ENCODE measurements around the gene PDZD7.
"Not testable (repeated sequence)": the region's sequence is repeated elsewhere in the genome, so short reads cannot be mapped to it uniquely, and the experiment has no call there.

PDZD7 gene

GRCh38 chr10:101036726-101037125 lies 5.8 kb upstream of the PDZD7 start:
- H3K36me3 ChIP-seq, result peaks cover 43 to 60% (median 57%) of the 10 kb centered on the region in 3 donors
- intact Hi-C loops (cut with DNase I; ENCODE audit: low total_unique reads), result no loop called here

DNA sequence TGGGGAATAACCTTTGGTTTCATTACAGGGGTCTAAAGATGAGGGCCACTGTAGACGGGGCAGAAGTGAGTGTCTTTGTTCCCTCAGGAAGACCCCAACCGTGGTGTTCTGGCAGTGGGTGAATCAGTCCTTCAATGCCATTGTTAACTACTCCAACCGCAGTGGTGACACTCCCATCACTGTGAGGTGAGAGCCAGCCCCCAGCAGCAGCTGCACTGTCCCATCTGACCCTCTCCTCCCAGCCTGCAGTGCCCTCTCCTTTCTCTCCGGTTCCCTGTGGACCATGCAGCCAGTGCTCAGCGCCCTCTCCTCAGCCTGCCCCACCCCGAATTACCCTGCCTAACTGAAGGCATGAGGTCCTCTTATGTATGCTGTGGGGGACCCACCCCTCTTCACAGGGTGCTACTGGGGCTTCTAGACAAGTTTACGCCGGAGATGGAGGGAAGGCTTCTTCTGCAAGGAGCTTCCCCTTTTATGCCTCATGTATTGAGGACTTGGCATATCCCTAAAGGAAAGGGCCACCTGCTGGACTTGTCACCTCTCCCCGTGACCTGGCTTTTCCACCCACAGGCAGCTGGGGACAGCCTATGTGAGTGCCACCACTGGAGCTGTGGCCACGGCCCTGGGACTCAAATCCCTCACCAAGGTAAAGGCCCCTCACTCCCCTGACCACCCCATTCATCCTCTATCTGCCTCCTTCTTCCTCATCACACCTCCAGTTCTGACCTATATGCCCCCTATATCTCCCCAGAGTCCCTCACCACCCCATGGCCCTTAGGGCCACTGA lies 5.2 kb upstream of the PDZD7 start:
- no peaks in the 10 kb centered on the region for H3K27me3 ChIP-seq
- peaks cover 0 to 26% (median 18%) of the 10 kb centered on the region in 4 donors for H3K4me1 ChIP-seq
- no peak for DNase-seq
- intact Hi-C loops (cut with DNase I; ENCODE audit: low total_unique reads), result no loop called here
- TF ChIP-seq, protein P1, sequence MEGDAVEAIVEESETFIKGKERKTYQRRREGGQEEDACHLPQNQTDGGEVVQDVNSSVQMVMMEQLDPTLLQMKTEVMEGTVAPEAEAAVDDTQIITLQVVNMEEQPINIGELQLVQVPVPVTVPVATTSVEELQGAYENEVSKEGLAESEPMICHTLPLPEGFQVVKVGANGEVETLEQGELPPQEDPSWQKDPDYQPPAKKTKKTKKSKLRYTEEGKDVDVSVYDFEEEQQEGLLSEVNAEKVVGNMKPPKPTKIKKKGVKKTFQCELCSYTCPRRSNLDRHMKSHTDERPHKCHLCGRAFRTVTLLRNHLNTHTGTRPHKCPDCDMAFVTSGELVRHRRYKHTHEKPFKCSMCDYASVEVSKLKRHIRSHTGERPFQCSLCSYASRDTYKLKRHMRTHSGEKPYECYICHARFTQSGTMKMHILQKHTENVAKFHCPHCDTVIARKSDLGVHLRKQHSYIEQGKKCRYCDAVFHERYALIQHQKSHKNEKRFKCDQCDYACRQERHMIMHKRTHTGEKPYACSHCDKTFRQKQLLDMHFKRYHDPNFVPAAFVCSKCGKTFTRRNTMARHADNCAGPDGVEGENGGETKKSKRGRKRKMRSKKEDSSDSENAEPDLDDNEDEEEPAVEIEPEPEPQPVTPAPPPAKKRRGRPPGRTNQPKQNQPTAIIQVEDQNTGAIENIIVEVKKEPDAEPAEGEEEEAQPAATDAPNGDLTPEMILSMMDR (IDR thresholded peaks at IDR 0.05), result no peak
- H3K4me3 ChIP-seq, result no peak overlapping the region
- H3K9me3 ChIP-seq, result no peaks in the 10 kb centered on the region
- H3K27ac ChIP-seq, result no peak overlapping the region
- H3K36me3 ChIP-seq, result peaks cover 43 to 60% (median 57%) of the 10 kb centered on the region in 3 donors

More at GRCh38 chr10:101036726-101037125, 5.8 kb upstream of the PDZD7 start:
- TF ChIP-seq, protein P1 (IDR thresholded peaks at IDR 0.05), result no peak
- H3K27me3 ChIP-seq, result no peaks in the 10 kb centered on the region
- peaks cover 0 to 31% (median 22%) of the 10 kb centered on the region in 4 donors for H3K4me1 ChIP-seq
- no peak overlapping the region for H3K27ac ChIP-seq
- no peak for DNase-seq
- no peak overlapping the region for H3K4me3 ChIP-seq
- no peaks in the 10 kb centered on the region for H3K9me3 ChIP-seq

GRCh38 chr10:101035314-101035713 lies 4.4 kb upstream of the PDZD7 start:
- H3K4me1 ChIP-seq, result peaks cover 0 to 32% (median 20%) of the 10 kb centered on the region in 4 donors

GRCh38 chr10:101034404-101034803 lies 3.5 kb upstream of the PDZD7 start:
- H3K36me3 ChIP-seq, result peaks cover 40 to 51% (median 51%) of the 10 kb centered on the region in 3 donors
- H3K9me3 ChIP-seq, DNase-seq, H3K27ac ChIP-seq, H3K4me3 ChIP-seq, H3K27me3 ChIP-seq: not testable (repeated sequence)
- intact Hi-C loops (cut with DNase I; ENCODE audit: low total_unique reads), result loop anchor here (5.0 kb wide), 2 partner anchors 33 to 47 kb away; partner anchors contain the start of genes MRPL43 and TWNK
- H3K4me1 ChIP-seq, result peaks cover 0 to 36% (median 22%) of the 10 kb centered on the region in 4 donors

More at GRCh38 chr10:101035314-101035713, 4.4 kb upstream of the PDZD7 start:
- Histone ChIP-seq H3K4me3 (no peak overlapping the region), H3K27me3 (peaks cover 0 to under 1% of the 10 kb centered on the region in 2 donors), H3K9me3 (no peaks in the 10 kb centered on the region), H3K36me3 (peaks cover 43 to 60% (median 57%) of the 10 kb centered on the region in 3 donors), H3K27ac (no peak overlapping the region)
- TF ChIP-seq, protein P1 (IDR thresholded peaks at IDR 0.05), result no peak
- intact Hi-C loops (cut with DNase I; ENCODE audit: low total_unique reads), result no loop called here
- DNase-seq, result no peak

DNA sequence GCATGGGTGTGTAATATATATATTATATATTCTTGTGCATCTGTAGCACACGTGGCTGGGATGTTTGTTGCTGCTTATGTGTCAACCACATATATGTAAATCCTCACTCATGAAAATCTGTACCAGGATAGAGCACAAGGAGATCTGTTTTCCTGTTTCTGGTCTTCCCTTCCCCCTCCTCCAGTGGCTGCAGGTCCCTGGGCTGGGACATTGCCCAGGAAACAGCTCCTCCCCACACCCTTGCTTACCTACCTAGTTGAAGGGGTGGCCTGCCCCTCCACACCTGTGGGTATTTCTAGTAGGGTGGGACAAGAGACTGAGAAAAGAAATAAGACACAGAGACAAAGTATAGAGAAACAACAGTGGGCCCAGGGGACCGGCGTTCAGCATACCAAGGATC lies 2.3 kb upstream of the PDZD7 start:
- Histone ChIP-seq H3K36me3 (peaks cover 35 to 40% (median 39%) of the 10 kb centered on the region in 3 donors), H3K9me3 (no peaks in the 10 kb centered on the region), H3K4me3 (peak overlapping the region; percentile 69 to 88), H3K27me3 (peaks cover 0 to 8% of the 10 kb centered on the region in 2 donors), H3K27ac (peak overlapping the region; percentile 99), H3K4me1 (peaks cover 0 to 36% (median 22%) of the 10 kb centered on the region in 4 donors)
- TF ChIP-seq, protein P1 (IDR thresholded peaks at IDR 0.05), result no peak
- intact Hi-C loops (cut with DNase I; ENCODE audit: low total_unique reads), result loop anchor here (5.0 kb wide), 2 partner anchors 34 to 46 kb away; partner anchors contain the start of genes MRPL43 and TWNK
- no peak for DNase-seq

Data from tibial artery (tissue), 4 donors.